Activated T-cell treated with anti-CD3 and anti-CD28 coated beads, Interleukin-2, amount 50 U/mL, for 1 hour (primary cell): ENCODE data around the gene PDE1A.

Experiments
- DNase-seq: peaks from one replicate; pipeline ENCODE4 v3.0.0-alpha.2; 2020

The PDE1A gene

GRCh38 chr2:182186132-182186735 lies 240.6 kb downstream of the PDE1A start:
- DNase-seq, result no peak

- no peak for DNase-seq
Measured at GRCh38 chr2:182182436-182182835, 244.4 kb downstream of the PDE1A start.

- DNase-seq, result no peak
Measured at GRCh38 chr2:182181381-182181780, 245.5 kb downstream of the PDE1A start.

GRCh38 chr2:182179176-182179575 lies 247.7 kb downstream of the PDE1A start:
- DNase-seq, result no peak

GRCh38 chr2:182173944-182174622 lies 252.8 kb downstream of the PDE1A start:
- no peak for DNase-seq

GRCh38 chr2:182170341-182170740 lies 256.5 kb downstream of the PDE1A start:
- DNase-seq, result no peak

GRCh38 chr2:182167882-182168281 lies 259.0 kb downstream of the PDE1A start:
- no peak for DNase-seq

GRCh38 chr2:182166841-182167240 lies 260.0 kb downstream of the PDE1A start:
- DNase-seq, result no peak

GRCh38 chr2:182166406-182166805 lies 260.4 kb downstream of the PDE1A start:
- DNase-seq, result no peak

GRCh38 chr2:182165202-182165601 lies 261.6 kb downstream of the PDE1A start:
- DNase-seq, result no peak

- no peak for DNase-seq
Measured at GRCh38 chr2:182164686-182165085, 262.1 kb downstream of the PDE1A start.

GRCh38 chr2:182163878-182164277 lies 263.0 kb downstream of the PDE1A start:
- no peak for DNase-seq

GRCh38 chr2:182148344-182148743 lies 278.5 kb downstream of the PDE1A start:
- no peak for DNase-seq

- no peak for DNase-seq
Measured at GRCh38 chr2:182144776-182145165, 282.1 kb downstream of the PDE1A start.

GRCh38 chr2:182144041-182144775 lies 282.6 kb downstream of the PDE1A start:
- DNase-seq, result no peak

GRCh38 chr2:182142062-182142461 lies 284.8 kb downstream of the PDE1A start:
- no peak for DNase-seq

- no peak for DNase-seq
Measured at GRCh38 chr2:182134201-182134600, 292.6 kb downstream of the PDE1A start.

- no peak for DNase-seq
Measured at GRCh38 chr2:182133195-182133891, 293.5 kb downstream of the PDE1A start.

GRCh38 chr2:182132605-182133004 lies 294.2 kb downstream of the PDE1A start:
- no peak for DNase-seq

GRCh38 chr2:182128821-182129707 lies 297.8 kb downstream of the PDE1A start:
- DNase-seq, result no peak

- DNase-seq, result no peak
Measured at GRCh38 chr2:182117196-182117595, 309.6 kb downstream of the PDE1A start.

GRCh38 chr2:182116774-182117173 lies 310.1 kb downstream of the PDE1A start:
- DNase-seq, result no peak

GRCh38 chr2:182115258-182115657 lies 311.6 kb downstream of the PDE1A start:
- no peak for DNase-seq
